ENCODE data around the gene CD58.

The CD58 gene

GRCh38 chr1:116510361-116510760 lies 60.5 kb downstream of the CD58 start:
- TF ChIP-seq POLR2A (IDR thresholded peaks at IDR 0.05; ENCODE audit: extremely low read depth, insufficient read length): no peak
- TF ChIP-seq, protein P1, sequence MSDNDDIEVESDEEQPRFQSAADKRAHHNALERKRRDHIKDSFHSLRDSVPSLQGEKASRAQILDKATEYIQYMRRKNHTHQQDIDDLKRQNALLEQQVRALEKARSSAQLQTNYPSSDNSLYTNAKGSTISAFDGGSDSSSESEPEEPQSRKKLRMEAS (IDR thresholded peaks at IDR 0.05; ENCODE audit: low read depth, low read length): no peak
- no peak for TF ChIP-seq MYC (IDR thresholded peaks at IDR 0.05; ENCODE audit: low read depth, low read length)
- TF ChIP-seq CTCF (IDR thresholded peaks at IDR 0.05; ENCODE audit: low read depth, low read length): no peak
- H3K4me3 ChIP-seq (ENCODE audit: low read depth, low read length): no peak overlapping the region
- DNase-seq (ENCODE audit: low read depth): no peak

DNA sequence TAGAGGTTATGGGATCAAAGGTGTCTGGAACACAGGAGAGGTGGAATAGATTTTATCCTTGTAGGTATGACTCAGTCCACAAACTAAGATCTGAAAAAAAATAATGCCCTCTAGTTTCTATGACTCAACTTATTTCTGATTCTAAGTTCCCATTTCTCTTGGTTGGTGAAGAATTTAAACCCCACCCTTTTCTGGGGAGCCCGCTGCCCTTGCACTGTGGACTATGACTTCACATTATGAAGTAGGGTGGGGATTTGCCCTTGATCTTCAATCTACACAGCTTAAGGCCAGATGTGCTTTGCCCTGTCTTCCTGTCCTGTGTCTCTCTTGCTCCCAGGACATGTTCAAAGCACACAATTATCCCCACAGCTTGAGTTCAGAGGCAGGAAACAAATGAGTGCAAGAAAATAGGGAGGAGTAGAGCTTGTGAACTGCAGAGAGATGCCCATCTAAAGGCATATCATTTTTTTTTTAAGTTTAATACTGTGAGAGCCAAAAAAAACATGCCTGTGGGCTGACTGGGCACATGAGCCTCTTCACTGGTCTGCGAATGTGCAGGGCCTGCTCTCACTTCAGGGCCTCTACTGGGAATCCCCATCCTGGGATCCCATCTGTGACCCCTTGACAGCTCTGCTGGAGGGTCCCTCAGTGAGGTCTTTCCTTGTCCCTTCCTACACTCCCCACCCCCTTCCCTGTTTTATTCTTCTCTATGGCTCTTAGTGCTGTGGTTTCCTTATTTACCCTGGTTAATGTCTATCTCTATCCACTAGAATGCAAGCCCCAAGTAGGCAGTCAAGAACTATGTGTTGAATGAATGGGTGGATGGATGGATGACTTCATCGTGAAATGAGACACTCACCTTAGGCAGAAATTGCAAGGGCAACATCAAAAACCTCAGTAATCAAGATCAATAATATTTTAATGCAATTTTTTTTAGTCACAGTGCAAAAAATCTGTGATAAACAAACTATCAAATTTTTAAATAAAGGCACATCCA lies 61.5 kb downstream of the CD58 start:
- TF ChIP-seq POLR2A (IDR thresholded peaks at IDR 0.05; ENCODE audit: extremely low read depth, insufficient read length) (no peak), MYC (IDR thresholded peaks at IDR 0.05; ENCODE audit: low read depth, low read length) (no peak), CTCF (IDR thresholded peaks at IDR 0.05; ENCODE audit: low read depth, low read length) (no peak)
- TF ChIP-seq, protein P1 (IDR thresholded peaks at IDR 0.05; ENCODE audit: low read depth, low read length): no peak
- H3K4me3 ChIP-seq (ENCODE audit: low read depth, low read length): no peak overlapping the region
- peak; percentile 84 for DNase-seq (ENCODE audit: low read depth)

DNA sequence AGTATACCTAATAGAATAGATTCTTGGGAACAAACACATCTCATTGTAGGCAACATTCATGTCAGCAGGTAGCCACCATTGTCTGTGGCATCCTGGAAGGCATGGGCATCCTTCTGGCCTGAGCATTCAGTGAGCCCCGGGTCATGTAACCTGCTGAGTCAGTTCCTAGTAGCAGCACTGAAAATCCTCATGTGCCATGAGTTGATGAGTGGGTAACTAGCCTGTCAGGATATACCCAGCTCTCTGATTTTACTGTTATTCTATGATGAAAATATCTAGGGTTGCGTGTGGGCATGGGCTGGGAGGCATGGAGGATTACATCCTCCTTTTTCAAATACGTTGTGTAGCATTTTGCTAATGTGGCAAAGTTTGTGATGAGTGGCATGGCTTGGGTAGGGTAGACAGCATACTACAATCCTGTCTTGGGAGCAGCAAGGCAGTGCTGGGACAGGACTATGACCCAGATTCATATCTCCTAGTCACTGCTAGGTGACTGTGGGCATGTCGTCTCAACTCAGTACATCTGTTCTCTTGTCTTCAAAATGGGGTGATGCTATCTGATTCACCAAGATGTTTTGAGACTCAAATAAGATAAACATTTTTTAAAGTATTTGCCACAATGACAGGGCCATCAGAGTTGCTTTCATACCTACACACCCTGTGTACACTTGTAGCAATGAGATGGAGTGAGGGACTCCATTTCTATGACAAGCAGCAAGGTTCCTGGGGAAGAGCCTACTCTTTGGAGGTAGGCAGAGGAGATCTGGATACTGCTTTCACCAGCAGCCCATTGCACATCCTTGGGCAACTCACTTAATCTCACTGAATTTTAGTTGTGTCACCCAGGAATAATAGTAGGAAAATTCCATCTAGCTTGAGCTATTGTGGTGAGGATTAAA lies 62.5 kb downstream of the CD58 start:
- DNase-seq (ENCODE audit: low read depth): no peak
- TF ChIP-seq, protein P1 (IDR thresholded peaks at IDR 0.05; ENCODE audit: low read depth, low read length): no peak
- TF ChIP-seq POLR2A (IDR thresholded peaks at IDR 0.05; ENCODE audit: extremely low read depth, insufficient read length) (no peak), CTCF (IDR thresholded peaks at IDR 0.05; ENCODE audit: low read depth, low read length) (no peak), MYC (IDR thresholded peaks at IDR 0.05; ENCODE audit: low read depth, low read length) (no peak)
- no peak overlapping the region for H3K4me3 ChIP-seq (ENCODE audit: low read depth, low read length)

DNA sequence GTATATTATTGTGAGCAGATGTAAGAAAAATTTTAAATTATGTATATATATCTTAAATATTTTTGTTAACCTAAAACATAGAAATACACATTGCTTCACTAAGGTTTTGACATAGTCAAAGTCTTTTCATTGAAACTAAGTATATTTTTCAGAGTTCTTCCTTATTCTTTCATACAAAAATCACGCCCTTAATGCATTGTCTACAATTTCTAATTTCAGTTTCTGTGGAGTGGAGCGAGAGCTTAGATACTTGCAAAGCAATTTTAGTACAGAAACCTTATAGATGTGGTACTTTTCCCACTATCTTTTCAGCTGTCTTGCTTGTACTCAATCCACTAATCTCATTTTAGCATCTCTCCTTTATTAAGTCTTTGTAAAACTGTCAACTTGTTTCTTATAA lies 63.2 kb downstream of the CD58 start:
- H3K4me3 ChIP-seq (ENCODE audit: low read depth, low read length): no peak overlapping the region
- no peak for DNase-seq (ENCODE audit: low read depth)
- TF ChIP-seq POLR2A (IDR thresholded peaks at IDR 0.05; ENCODE audit: extremely low read depth, insufficient read length) (no peak), MYC (IDR thresholded peaks at IDR 0.05; ENCODE audit: low read depth, low read length) (no peak), CTCF (IDR thresholded peaks at IDR 0.05; ENCODE audit: low read depth, low read length) (no peak)
- TF ChIP-seq, protein P1 (IDR thresholded peaks at IDR 0.05; ENCODE audit: low read depth, low read length): no peak

DNA sequence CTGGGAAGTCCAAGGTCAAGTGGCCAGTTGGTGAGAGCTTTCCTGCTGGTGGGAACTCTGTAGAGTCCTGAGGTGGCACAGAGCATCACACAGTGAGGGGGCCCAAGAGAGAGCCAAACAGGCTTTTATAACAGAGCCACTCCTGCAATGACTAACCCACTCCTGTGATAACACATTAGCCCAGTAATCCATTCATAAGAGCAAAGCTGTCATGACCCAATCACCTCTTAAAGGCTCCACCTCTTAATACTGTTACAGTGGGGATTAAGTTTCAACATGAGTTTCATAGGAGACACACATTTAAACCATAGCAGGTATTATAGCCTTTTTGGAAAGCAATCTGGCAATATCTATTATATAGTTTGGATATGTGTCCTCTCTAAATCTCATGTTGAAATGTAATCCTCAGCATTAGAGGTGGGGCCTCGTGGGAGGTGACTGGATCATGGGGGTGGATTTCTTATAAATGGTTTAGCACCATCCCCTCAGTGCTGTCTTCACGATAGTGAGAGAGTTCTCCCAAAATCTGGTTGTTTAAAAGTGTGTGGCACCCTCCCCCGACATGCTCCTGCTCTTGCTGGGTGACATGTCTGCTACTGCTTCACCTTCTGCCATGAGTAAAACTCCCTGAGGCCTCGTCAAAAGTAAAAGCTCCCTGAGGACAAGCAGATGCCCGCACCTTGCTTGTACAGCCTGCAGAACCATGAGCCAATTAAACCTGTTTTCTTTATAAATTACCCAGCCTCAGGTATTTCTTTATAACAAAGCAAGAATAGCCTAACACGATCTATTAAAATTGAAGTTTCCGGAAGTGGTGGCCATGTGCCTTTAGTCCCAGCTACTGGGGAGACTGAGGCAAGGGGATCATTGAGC lies 64.5 kb downstream of the CD58 start:
- TF ChIP-seq CTCF (IDR thresholded peaks at IDR 0.05; ENCODE audit: low read depth, low read length) (no peak), MYC (IDR thresholded peaks at IDR 0.05; ENCODE audit: low read depth, low read length) (no peak), POLR2A (IDR thresholded peaks at IDR 0.05; ENCODE audit: extremely low read depth, insufficient read length) (no peak)
- TF ChIP-seq, protein P1 (IDR thresholded peaks at IDR 0.05; ENCODE audit: low read depth, low read length): no peak
- no peak for DNase-seq (ENCODE audit: low read depth)

More for the DNA sequence above, 64.5 kb downstream of the CD58 start:
- H3K4me3 ChIP-seq (ENCODE audit: low read depth, low read length): no peak overlapping the region
